Right lung (tissue), 5 donors: ENCODE data around the gene CPNE7. TPM values are rescaled to one million over a fixed set of nuclear protein-coding genes. Genes with fewer than 3 reads are reported as not detected.

Experiments
- DNase-seq, 2 donors: peaks; one replicate each; pipeline ENCODE4 v3.0.0-alpha.2; 2013
- polyA plus RNA-seq, 5 donors: library from polyadenylated mRNA; unstranded; fragments of 120-200 nt; gene quantifications; one replicate each; pipeline versions ENCODE4 v1.2.1 to v1.2.3, GENCODE V29; 2013; ENCODE audit warnings: inconsistent platforms in 1 of 5, low replicate concordance in 1 of 5; ENCODE audit not compliant: insufficient read length in 5 of 5, insufficient read depth in 1 of 5

CPNE7 gene
- polyA plus RNA-seq, 5 donors, result 0.26 to 0.76 (median 0.33) TPM; not detected in 1

- DNase-seq, result no peak
These were observed 26.4 kb upstream of the CPNE7 start for GRCh38 chr16:89549007-89549700.

DNA sequence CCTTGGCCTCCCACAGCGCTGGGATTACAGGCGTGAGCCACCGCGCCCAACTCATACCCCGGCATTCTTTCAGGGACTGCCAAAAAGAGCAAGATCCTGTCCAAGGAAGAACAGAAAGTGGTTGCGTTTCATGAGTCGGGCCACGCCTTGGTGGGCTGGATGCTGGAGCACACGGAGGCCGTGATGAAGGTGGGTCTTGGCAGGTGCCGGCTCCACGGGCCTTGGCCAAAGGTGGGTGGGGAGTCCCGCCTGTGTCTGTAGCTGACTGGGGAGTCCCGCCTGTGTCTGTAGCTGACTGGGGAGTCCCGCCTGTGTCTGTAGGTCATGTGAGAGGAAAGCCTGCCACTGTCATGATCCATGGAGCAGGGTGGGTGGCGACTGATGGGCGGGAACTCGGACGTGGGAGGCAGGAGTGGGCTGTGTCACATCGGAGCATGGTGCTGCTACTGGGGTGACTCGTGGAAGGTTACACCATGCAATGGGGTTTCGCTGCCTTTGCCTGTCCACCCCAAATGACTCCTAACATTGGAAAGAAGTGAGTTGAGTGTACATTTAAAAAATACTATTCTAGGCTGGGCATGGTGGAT lies 25.0 kb upstream of the CPNE7 start:
- DNase-seq, result no peak

DNA sequence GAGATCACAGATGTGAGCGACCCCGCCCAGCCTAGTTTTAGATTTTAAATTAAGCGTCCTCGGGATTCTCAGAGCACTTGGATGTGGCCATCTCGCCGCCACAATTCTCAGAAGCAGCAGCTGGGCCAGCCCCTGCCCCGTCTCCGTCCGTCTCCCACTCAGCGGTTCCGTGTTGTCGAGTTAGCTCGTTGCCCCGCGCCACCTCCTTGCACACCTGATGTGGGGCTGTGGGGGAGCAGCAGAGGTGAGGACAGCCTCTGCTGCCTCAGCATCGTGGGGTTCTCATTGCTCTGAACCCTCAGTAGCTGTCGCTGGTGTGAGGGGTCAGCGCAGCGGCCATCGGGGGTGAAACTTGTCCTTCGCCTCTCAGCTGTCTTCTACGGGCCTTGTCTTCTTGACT lies 23.2 kb upstream of the CPNE7 start:
- no peak for DNase-seq

GRCh38 chr16:89552913-89553312 lies 22.6 kb upstream of the CPNE7 start:
- no peak for DNase-seq

DNA sequence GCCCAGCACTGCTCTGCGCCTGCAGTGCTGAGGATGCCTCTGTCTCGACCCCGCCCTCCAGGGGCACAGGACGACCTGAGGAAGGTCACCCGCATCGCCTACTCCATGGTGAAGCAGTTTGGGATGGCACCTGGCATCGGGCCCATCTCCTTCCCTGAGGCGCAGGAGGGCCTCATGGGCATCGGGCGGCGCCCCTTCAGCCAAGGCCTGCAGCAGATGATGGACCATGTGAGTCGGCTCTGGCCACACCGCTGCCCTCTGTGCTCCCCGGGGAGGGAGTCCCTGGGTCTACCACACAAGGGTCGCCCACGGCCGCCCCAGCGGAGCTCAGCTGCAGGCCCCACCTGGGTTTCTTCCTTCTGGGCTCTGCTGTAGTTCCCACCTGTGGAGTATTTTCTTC lies 21.8 kb upstream of the CPNE7 start:
- no peak for DNase-seq

DNA sequence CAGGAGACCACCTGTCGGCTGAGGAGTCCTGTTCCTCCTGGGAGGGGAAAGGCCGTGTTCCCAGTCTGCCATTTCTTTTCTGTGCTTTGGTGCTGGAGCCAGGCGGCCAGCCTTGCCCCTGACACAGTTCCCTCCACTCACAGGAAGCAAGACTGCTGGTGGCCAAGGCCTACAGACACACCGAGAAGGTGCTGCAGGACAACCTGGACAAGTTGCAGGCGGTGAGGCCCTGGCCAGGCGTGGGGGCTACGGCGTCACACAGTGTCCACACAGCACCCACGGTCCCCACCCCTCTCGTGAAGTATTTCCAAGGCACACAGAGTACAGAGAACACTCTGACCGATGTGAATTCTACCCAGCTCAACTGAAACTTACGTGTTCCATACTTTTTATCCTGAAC lies 21.2 kb upstream of the CPNE7 start:
- no peak for DNase-seq

DNA sequence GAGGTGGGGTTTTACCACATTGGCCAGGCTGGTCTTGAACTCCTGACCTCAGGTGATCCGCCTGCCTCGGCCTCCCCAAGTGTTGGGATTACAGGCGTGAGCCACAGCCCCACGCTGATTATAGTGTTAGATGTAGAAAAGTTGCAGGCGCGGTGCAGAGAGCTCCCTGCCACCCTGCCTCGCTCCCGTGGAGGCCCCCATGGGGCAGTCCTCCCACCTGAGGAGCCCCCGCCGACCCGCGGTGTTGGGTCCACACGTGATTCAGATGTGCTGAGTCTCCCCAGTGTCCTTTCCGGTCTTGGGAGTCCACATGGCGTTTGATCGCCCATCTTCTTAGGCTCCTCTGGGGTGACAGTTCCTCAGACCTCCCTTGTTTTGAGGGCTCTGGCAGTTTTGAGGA lies 20.3 kb upstream of the CPNE7 start:
- DNase-seq, result no peak

- DNase-seq, result no peak
These were observed 19.8 kb upstream of the CPNE7 start for GRCh38 chr16:89555780-89556179.

- peak in 1 of 2 donors; percentile 51 for DNase-seq
These were observed 18.5 kb upstream of the CPNE7 start for GRCh38 chr16:89556750-89557689.

- no peak for DNase-seq
These were observed 17.7 kb upstream of the CPNE7 start for GRCh38 chr16:89557690-89558490.

DNA sequence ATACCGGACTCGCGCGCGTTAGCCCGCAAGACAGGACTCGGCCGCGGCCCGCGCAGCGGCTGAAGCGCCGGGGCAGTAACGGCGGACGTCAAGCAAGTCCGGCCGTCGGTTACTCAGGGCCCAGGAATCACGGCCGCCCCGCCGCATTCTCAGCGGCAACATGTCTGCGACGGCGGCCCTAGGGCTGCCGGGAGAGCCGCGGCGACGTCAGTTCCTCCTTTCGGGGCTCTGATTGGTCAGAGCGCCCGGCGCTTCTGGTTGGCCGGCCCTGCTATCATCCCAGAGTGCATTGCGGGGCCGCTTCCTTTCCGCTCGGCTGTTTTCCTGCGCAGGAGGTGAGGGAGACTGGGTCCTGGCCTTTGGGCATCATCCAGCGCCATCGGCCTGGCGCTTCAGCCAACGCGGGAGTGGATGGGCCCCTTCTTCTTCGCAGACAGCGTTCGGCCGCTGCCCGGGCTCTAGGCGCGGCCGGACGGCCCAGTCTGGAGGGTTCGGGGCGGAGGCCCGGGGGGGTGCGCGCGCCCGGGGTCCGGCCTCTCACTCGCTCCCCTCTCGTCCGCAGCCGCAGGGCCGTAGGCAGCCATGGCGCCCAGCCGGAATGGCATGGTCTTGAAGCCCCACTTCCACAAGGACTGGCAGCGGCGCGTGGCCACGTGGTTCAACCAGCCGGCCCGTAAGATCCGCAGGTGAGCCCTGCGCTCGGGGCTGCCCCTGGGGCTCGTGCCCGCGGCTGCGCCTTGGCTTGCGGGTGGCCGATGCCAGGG lies 15.0 kb upstream of the CPNE7 start, which contains the start of gene RPL13:
Gene RPL13, plus strand, starts transcription at position 305 of the 764 bp plus-strand sequence. Its CDS starts 278 bp downstream, at position 583.
- peak; percentile 95 for DNase-seq

DNA sequence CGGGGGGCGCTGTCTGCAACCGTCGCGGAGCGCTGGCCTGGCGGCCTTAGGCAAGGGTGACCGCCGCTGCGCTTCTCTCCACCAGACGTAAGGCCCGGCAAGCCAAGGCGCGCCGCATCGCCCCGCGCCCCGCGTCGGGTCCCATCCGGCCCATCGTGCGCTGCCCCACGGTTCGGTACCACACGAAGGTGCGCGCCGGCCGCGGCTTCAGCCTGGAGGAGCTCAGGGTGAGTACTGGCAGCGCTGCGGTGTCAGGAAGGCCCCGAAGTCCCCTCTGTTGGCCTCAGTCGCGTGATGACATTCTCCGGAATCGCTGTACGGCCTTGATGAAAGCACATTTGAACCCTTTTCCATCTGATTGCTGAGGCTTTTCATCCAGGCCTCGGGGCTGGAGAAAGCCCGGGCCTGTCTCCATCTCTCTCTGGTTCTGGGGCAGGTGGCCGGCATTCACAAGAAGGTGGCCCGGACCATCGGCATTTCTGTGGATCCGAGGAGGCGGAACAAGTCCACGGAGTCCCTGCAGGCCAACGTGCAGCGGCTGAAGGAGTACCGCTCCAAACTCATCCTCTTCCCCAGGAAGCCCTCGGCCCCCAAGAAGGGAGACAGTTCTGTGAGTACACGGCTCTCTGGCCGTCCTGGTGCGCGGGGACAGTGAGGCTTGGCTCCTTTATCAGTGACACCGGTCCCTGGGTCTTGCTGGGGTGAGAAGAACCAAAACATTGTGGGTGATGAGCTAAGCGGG lies 14.2 kb upstream of the CPNE7 start:
- no peak for DNase-seq

- no peak for DNase-seq
These were observed 13.5 kb upstream of the CPNE7 start for GRCh38 chr16:89561884-89562599.

DNA sequence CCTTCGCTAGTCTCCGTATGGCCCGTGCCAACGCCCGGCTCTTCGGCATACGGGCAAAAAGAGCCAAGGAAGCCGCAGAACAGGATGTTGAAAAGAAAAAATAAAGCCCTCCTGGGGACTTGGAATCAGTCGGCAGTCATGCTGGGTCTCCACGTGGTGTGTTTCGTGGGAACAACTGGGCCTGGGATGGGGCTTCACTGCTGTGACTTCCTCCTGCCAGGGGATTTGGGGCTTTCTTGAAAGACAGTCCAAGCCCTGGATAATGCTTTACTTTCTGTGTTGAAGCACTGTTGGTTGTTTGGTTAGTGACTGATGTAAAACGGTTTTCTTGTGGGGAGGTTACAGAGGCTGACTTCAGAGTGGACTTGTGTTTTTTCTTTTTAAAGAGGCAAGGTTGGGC lies 12.6 kb upstream of the CPNE7 start:
- no peak for DNase-seq

GRCh38 chr16:89563639-89564392 lies 11.7 kb upstream of the CPNE7 start:
- DNase-seq, result no peak

DNA sequence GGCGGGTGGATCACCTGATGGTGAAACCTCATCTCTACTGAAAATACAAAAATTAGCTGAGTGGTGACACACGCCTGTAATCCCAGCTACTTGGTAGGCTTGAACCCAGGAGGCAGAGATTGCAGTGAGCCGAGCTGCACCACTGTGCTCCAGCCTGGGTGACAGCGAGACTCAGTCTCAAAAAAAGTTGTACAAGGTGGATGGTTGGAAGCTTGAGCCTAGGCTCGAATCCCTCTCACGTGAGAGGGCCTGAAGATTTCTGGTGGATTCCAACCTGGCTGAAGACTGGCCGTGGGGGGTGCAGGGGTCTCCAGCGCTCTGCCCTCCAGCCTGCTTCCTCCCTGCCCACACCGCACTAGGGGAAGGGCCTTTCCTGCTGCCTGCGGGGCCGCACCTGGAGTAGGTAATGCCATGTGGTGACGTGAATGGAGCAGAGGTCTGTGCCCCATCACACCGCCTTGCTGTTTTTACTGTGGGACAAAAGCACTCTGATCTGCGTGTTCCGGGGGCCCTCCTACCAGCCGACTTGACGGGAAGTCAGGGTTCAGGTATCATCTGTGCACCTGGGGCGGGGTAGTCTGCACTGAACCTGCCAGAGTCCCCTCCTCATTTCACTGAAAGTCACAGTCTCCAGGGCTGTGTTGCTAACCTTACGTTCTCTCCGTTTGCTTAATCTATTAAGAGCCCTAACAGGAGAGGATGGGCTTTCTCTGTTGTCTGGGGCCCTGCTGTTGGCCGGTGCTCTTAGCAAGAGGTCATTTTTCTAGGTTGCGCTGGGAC lies 10.9 kb upstream of the CPNE7 start:
- DNase-seq, result no peak

- no peak for DNase-seq
These were observed 10.4 kb upstream of the CPNE7 start for GRCh38 chr16:89565256-89565505.
